Non-pigmented ciliary epithelial cell (primary cell): ENCODE results near the gene HOXA7.

Experiments used
- DNase-seq: peaks from one replicate; pipeline ENCODE4 v3.0.0-alpha.2; 2010; ENCODE audit warnings: low read depth

HOXA7 gene

GRCh38 chr7:27193335-27194001 lies 37.0 kb upstream of the HOXA7 start:
- DNase-seq = no peak

DNA sequence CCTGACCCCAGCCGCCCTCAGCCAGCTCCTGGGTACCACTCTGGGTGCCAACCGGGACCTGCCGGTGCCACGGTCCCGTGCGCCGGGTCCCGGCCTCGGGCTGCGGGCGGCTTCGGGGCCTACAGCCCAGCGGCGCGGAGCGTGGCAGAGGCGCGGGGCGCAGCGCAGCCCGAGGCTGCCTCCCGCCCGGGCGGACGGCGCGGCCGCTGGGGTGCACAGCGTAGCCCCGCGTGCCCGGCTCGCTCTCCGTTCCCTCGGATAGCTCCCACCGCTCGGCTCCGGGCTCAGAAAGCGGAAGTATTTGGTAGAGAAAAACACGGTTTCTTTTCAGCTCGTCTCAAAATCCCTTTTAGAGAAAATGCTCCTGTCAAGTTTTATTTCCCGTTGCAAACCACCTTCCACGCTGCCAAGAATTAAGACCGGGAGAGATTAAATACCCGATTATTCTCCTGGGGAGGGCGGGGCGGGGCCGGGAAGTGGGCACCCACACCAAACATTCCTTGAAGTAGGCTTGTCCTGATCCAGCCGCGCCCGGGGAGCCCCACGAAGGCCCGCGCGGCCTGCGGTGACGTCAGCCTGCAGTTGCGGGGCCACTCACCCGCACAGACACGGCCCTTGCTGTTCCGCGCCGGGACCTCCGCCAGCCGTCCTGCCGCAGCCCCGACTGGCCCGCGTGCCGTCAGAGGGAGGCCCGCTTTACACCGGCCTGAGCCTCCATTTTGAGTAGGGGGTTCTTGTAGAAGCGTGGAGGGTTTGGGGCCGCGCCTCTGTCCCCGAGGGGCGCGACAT lies 36.3 kb upstream of the HOXA7 start:
- no peak for DNase-seq

DNA sequence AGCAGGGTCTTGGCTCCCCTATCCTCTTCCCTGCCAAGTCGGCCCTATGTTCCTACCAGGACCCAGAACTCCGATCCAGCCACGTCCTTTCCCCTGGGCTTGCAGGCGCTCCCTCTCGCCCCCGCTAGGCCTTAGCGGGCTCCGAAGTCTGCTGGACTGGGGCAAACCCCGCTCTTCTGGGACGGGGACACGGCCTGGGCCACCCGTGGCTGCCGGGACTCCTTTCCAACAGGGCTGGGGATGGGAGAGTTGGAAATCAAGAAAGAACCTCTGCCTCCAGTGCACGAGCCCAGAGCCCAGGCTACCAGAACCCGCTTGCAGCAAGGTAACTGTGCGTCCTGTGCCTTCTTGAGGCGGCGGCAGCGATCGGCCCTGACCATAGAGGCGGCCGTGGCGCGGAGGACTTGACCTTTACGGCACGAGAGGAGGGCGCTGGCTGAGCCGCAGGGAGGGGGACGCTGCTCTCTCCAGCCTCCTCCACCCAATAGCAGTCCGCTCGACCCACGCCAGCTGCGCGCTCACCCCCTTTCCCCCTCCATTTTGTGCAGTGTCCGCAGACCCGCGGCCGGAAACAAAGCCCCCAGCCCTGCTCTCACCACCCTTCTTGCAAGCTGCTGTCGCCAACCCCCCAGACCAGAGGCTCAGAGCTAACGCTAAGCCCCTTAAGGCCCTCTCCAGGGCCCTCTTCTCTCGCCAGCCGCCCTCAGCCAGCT lies 35.5 kb upstream of the HOXA7 start:
- DNase-seq = no peak

DNA sequence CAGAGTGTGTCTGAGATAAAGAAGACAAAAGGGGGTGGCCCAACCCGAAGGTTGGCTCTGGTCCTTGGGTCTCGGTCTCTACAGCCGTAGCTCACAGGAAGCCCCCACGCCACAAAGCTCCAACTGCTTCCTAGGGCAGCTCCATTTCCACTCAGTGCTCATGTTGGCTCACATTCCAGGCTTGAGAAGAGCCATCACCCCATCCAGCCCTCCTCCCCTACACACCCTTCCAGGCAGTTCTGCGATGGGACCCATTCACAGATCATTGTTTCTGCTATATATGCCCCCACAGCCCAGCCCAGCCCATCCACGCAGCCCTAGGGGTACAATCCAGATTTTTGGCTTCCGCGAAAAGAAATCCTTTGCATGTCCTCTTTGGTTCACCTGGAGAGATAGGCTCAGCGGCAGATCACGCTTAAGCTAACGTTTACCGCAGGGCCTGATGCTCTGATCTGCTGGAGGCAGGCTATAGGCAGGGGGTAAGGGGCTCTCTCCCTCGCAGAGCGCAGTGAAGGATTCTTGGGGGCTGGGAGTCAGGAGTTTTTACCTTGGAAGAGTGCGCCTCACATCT lies 34.8 kb upstream of the HOXA7 start:
- DNase-seq = no peak

DNA sequence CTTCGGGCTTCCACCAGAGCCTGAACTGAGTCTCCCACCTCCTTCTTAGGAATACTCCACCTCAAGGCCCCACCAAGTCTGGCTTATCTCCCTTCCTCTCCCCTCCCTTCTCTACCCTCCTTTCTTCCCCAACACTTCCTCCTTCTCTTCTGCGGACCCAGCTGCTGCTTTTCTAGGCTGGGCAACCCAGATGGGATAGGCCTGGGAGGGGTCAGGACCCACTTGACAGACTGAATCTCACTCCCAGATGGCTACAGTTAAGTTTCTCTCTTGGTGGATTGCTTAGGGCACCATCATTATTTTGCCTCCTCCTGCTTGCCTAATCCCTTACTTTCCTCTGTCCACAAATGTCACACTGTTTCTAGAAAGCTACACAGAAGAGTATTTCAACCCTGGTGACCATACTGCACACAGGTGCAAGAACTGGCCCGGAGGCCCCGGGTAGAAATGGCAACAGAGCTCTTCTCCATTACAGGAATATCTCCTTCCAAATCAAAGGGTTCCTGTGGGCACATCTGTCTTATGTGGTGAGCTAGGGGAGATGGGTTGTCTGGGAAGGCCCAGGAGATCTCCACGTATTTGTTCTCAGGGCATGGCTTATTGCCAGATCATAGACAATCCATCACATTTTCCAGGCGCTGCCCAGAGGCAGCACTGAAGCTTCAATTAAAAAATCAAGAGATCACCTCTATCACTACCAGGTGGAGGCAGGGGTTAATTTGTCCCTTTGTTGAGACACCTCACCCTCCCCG lies 33.7 kb upstream of the HOXA7 start:
- no peak for DNase-seq

- no peak for DNase-seq
Measured at GRCh38 chr7:27189295-27189996, 33.0 kb upstream of the HOXA7 start.

DNA sequence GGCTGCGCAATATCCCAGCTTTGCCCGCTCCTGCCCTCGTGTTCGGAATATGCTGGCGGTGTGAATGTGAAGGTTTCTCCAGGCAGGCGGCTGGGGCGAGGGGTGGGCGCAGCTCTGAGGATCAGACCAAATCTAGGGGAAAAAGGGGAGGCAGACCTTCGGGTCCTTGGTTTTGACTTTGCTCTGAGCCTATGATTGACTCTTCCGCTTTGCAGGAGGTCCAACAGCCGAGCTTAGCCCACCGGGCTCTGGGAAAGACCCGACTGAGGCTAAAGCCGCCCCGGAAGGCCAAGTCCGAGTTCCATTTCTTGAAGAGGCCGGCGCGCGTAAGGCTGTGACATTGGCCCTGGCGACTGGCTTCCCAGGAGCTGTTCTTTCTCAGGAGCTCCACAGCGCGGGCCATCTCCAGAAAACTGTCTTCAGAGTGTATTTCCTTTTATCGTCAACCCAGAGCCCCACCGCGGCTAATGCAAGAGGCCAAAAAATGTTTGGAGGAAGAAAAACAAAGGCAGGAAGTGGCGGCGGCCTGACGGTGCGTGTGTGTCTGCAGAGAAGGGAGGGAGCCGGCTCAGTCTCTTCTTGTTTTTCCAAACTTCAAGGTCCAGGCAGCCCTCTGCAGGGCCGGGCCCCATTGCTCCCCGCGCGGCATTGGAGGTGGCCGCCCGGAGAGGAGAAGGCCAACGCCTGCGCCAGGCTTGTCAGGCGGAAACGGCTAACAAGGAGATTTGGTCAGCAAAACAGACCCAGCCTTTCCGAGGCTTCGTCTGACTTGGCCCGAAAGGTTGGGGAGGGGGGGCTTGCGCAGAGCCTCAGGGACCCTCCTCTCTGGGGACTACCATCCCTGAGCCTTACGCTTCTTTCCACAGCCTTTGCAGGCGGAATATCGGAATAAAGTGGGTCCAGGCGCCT lies 32.2 kb upstream of the HOXA7 start:
- no peak for DNase-seq

- no peak for DNase-seq
Measured at GRCh38 chr7:27187475-27188385, 31.3 kb upstream of the HOXA7 start.

GRCh38 chr7:27186668-27187474 lies 30.4 kb upstream of the HOXA7 start:
- DNase-seq = no peak

DNA sequence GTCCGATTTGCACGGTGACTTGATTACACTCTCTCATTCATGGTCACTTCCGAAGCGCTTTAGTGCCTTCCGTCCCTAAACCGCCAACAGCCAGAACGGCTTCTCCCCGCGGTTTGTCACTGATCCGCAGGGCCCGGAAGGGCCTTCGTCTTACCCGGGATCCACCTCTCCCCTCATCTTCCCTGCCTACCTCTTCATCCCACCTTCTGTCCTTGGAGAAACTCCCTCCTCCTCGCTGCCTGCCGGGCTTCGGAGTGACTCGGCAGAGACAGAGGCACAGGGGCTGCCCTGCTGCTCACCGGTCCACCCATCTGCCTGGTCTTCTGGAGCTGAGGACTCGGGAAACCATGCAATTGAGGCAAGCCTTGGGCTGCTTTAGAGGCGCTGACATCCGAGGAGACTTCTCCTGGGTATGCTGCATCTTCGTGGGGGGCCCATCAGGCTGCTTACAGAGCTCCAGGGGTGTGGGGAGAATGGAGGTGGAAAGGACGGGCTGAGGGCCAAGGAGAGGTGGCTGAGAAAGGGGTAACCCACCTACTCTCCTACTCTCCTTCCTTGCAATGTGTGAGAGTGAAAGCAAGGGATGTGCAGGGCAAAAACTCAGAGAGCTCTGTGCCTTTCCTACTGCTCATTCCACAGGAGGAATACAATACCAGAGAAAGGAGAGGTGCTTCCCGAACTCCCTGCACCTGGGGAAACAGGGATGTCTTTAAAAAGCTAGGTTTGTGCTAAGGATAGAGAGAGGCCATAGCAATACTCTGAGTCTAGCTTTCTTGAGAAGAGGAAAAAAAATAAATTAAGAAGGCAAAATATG lies 29.6 kb upstream of the HOXA7 start:
- DNase-seq = no peak

DNA sequence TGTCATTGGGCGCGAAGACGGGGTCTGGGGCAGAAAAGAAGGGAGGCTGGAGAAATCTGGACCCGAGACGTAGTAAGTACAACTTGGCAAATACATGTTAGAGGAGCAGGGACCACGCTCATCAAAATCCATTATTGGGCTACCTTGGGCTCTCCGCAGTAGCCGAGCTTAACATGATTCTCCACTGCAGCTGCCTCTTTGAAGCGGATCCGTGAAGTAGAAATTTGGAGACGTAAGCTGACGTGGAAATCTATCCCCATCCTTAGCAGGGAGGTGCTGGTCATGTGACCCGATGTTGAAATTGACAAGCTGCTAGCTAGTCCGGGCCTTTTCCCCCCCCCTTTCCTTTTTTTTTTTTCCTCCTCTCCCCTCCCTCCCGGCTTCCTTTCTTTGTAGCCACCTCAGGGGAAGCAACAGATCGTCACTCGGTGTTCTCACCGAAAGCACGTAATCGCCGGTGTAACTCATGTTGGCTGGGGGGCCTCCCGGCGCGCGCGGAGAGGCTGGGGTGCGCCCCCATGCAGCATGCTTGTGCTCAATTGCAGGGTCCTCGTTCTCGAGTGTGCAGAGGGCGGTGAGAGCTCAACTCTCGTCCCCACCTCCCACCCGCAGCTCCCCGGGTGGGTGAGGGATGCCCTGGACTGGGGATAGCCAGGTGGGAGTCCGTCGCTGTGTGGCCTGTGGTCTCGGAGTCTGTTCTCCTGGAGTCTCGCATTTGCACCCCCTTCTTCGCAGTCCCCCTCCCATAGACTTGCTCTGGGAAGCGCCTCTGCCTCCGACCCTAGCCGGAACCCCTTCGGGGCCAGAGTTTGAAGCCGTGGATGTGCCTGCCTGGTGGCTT lies 28.8 kb upstream of the HOXA7 start, which contains the start of gene HOXA11:
TSS of gene HOXA11 (minus strand) at position 220 of the 841 bp plus-strand sequence. CDS start at position 132, 88 bp downstream.
- no peak for DNase-seq

DNA sequence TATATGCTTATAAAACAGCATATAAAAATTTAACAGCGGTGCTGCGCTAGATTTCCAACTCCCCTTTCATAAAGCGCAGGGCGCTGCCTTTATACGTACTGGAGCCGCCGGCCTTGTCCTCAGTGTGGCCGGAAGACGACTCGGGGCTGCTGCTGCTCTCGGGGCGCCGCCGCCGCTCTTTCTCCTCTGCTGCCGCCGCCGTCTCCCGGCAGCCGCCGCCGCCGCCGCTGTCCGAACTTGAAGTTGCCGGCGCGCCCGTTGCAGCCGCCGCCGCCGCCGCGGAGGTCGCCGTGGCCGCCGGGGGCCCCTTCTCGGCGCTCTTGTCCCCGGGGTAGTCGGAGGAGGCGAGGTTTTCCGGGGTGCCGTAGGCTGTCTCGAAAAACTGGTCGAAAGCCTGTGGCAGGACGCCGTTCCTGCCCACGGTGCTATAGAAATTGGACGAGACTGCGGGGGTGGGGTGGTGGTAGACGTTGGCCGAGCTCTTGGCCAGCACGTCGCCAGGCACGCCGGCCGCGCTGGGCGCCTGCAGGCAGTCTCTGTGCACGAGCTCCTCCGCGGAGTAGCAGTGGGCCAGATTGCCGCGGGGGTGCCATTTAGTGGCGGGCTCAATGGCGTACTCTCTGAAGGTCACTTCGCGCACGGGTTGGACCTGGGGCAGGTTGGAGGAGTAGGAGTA lies 28.0 kb upstream of the HOXA7 start:
- DNase-seq = no peak

DNA sequence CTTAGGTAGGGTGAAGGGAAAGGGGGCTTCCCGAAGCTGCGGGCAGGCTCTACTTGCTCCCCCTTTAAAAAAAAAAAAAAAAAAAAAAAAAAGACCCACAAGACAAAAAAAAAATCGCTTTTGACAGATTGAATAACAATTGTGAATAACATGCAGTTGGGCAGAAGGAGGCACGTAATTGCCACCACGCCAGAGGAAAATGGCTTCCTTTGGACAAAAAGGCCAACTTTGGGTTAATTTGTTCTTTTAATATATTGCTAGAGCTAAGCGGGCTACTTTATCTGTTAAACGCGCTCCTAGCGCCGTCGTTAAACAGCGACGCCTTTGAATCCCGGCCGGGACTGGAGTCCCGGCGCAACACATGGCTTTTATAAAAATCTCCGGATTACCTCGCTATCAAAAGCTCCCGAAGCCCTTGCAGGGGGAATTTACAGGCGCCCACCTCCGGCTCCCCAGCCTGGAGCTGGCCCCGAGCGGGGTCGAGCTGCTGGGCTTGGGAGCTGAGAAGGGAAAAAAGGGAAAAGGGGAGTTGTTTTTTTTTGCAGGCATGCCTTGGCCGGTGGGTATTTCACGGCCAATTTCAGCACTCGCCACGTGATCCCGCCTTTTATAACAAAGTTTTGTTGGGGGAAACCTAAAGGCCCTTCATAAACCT lies 27.3 kb upstream of the HOXA7 start:
- no peak for DNase-seq

DNA sequence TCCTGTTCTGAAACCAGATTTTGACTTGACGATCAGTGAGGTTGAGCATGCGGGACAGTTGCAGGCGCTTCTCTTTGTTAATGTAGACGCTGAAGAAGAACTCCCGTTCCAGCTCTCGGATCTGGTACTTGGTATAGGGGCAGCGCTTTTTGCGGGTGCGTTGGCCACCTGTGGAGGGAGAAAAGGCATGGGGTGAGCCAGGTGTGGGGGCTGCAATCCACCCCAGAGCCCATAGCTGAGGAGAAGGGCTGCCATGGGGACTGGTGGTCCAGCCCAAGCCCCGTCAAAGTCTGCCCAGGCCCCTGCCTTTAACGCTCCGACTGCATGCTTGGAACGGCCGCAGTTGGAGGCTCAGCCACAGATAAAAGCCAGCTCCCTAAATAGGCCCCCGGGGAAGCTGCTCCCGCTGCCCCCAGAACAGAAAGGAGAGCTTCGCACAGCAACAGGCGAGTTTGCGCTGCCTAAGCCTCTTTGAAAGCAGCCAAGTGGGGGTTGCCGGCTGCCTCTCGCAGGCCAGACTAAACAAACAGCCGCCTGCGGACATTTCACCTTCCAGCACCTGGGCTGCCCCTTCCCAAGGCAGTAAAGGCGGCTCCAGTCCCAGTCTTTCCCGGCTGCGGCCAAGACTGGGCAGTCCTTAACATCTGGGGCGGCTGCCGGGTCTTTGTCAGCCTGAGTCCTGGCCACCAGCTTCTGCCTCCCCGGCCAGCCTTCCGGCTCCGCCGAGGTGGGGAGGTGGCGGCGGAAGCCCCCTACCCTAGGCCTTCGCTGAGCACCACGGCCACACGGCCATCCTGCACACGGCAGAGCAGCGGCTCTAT lies 26.6 kb upstream of the HOXA7 start:
- DNase-seq = no peak
